Inferior parietal cortex (tissue), 1 donor: Measurements from ENCODE around the gene ABCA5.

Experiments used
- DNase-seq: peaks from one replicate; pipeline ENCODE4 v3.0.0-alpha.2; 2016; ENCODE audit errors: extremely low spot score

Gene ABCA5

DNA sequence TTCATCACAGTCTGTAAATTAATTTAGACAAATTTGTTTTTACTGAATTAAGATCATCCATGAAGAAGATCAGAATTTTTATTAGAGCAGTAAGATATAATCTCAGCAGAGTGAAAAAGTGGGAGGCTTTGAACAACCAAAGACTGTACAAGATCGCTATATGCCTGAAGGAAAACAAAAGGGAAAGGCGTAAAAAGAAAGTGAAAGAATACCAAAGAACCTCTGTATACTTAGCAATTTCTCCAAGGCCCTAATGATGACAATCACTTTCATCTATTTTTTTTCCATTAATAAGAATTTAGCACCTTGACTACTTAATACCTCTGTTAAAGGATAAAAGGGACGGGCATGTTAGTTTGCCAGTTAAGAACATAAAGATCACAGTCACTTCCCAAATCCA lies 59.7 kb downstream of the ABCA5 start:
- DNase-seq: no peak

DNA sequence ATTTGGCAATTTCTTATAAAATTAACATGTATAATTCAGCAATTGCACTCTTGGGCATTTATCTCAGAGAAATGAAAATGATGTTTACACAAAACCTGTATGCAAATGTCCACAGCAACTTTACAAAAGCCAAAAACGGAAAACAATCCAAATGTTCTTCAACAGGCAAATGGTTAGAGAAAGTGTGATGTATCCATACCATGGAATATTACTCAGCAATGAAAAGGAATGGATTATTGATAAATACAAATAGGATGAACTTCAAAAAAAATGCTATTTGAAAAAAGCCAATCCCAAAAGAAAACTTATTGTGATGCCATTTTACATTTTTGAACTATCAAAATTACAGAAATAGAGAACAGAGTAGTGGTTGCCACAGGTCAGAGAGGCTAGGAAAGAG lies 61.1 kb downstream of the ABCA5 start:
- no peak for DNase-seq

DNA sequence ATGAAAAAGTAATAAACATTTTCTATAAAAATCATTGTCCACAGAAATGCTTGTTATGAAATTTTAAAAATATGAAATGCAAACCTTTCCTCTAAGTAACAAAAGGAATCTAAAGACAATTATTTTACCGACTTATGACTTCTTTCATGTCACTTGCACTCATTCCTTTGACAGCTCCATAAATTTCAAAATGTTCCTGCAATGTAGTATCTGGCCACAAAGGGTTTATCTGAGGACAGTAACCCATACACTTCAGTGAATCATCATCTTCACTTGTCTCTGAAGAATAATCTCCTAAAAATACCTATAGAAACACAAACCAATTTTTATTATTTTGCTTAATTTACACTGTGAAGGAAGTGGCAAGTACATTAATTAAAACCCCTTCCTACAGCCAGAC lies 72.7 kb downstream of the ABCA5 start:
- no peak for DNase-seq

DNA sequence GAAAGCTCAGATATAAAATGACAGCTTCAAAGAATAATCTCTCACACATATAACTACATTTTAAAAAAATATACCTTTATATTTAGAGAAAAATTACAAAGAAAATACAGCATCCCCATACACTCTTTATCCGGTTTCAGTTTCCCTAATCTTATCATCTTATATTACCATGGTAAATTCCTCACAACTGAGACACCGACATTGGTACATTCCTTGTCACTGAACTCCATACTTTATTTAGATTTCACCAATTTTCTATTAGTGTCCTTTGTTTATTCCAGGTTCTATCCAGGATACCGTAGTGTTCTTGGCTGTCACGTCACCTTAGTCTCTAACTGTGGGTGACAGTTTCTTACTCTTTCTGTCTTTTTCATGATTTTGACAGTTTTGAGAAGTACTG lies 76.3 kb downstream of the ABCA5 start:
- DNase-seq: no peak

DNA sequence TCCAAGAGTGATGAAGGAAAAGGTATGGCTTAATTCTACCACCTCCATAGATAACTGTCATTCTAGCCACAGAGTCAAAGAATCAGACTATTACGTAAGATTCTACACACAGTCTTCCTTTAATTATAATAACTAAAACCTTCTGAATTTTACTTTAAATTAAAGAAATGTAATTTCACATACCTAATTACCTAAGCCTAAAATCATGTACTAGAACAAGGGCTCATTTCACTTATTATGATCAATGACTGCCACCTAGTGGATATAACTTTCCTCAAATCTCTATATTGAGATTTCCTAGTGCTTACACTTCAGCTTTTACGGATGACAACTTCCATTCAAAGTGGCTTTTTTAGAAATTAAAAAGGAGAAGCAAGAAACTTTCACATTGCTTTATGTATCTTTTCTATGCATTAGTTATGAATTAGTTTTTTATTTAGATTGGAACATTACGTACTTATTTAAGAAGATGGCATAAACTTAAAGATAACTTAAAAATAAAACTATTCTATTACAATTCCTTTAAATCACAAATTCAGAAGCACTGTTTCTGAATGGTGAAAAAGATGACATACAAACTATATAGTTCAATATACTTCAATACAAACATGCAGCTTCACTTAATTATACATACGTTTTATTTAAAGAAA lies 80.1 kb downstream of the ABCA5 start:
- DNase-seq: peak; percentile 88

DNA sequence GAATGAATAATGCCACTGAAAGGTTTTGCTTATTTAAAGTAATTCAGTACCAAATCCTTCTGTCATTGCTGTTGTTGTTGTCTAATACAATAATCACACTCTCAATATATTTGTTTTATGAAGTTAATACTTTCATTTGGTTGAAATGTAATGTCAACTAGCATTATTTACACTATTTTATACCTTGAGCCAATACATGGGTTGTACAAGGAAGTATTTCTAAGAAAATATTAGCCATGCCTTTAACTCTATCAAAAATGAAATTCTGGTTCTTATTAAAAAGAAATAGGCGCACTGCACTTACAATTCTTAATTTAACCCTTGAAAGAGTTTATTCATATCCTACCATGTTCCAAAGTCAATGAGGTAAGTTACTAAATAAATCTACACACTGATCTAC lies 80.7 kb downstream of the ABCA5 start:
- no peak for DNase-seq

DNA sequence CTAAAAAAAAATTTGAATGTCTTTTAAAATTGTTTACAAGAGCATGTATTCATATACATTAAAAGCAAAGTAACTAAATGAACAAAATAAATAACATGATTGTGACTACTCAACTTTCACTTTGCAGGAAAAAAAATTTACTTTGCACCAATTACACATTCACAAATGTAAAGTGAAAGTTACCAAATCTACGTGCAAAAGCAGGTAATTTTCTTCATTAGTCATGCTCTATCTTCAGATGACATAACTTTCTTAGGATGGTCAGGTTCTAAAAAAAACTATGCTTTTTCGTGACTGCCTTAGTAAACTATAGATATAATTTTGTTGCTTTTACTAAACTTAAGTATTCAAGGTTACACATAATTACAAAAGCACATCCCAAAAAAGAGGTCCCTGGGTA lies 81.3 kb downstream of the ABCA5 start:
- no peak for DNase-seq

DNA sequence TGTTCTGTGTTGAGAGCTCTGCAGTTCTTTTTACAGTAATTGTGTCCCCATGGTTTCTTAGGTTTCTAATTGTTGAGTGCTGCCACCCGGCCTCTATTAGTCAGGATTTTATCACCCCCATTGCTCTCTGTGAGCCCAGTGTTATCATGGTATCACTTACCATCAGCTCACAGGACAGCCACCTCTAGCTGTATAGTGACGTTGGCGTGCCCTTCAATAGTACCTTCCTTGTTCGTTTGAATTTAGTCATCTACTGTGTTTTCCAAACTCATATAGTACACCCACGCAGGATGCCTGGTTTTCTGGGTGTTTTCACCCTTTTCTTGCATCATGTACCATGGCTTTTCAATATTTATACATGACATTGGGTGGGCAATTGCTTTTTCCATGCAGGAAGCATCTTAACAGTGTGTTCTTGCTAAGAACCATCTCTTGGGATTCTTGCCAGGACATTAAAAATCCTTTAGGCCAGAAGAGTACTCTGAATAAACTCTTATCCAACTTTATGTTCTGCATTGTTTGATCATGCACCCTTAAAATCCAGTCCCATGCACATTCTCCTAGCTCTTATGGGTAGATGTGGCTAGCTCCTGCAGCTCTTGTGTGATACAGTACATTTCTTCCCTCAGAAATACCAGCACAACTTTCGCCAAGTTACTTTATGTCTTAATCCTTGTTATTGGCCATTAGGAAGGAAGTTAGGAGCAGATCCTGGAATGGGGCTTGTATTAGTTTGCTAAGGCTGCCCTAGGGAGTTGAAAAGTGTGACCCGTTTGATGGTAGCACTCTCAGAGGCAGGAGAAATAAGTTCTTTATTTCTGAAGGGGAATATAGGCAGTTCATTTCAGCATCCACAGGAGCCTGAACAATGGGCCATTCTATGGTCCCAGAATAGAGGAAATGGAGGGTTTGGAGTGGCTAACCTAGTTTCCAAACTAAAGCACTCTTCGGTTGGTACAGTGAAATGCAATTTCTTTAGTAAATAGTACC lies 87.0 kb downstream of the ABCA5 start:
- no peak for DNase-seq

DNA sequence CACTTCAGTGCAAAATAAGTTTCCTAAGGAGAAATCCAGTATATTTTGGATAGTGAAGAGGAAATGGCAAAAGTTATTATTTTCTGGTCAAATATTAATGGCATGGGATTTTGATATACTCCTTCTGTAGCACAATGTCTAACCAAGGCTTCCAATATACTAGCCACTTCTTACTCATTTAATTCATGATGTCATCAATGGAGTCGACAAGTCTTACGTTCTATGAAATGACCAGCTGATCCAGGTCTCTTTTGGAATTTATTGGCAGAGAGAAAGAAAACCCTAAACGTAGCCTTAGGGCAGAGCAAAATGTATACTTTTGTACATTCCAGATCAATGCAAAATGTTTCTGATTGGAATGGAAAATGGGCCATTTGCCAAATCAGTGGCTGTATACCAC lies 90.0 kb downstream of the ABCA5 start:
- no peak for DNase-seq

DNA sequence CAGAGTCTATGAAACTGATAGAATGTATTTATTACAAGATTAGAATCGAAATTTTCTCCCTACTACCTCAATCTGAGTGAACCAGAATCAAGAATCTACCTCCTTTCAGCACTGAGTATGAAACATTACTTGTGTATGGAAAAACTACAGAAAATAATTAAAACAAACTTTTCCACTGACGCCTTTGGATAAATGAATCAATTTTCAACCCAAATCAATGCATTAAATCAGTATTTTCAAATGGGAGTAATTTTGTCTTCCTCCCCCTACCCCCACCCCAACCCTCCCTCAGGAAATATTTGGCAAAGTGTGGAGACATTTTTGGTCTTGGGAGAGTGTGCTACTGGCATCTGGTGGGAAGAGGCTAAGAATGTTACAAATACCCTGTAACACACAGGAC lies 90.5 kb downstream of the ABCA5 start:
- DNase-seq: no peak

DNA sequence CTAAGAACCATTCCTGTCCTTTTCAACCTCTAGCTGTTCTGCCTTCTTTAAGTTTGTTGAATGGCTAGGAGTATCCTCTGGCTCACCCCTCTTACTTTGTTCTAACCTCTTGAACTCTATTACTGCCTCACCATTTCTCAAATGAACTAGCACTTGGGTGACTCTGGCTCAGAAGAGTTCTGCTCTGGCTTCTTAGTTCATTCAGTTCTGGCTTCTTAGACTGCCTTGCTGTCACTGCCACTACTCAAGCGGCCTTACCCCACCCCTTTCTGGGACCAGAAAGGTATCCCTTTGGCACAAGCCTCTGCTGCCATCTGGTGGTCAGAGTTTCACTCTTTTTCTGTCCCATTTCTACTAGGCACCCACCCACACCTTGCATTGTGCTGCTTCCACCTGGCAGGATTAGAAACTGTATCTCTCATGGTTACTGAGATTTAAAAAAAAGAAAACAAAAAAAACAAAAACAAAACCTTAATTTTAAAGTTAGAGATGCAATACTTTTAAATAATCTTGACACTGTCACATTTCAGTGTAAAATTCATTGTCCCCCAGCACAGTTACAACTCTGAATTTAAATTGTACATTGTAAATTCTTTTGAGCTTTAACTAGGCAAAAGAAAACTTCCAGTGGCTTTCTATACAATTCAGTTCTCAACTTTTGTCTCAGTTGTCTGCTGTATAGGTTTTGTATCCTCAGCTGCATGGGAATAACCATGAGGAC lies 91.4 kb downstream of the ABCA5 start:
- DNase-seq: peak; percentile 92

DNA sequence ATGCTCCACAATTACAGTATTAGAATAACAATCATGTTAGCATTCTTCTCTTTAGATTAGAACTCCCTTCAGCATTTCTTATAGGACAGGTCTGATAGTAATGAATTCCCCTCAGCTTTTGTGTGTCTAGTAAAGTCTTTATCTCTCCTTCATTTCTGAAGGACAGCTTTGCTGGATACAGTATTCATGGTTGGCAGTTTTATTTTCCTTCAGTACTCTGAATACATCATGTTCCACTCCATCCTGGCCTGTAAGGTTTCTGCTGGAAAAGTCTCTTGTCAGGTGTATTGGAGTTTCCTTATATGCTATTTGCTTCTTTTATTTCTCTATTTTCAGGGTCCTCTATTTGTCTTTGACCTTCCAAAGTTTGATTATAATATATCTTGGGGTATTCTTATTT lies 94.3 kb downstream of the ABCA5 start:
- DNase-seq: no peak

DNA sequence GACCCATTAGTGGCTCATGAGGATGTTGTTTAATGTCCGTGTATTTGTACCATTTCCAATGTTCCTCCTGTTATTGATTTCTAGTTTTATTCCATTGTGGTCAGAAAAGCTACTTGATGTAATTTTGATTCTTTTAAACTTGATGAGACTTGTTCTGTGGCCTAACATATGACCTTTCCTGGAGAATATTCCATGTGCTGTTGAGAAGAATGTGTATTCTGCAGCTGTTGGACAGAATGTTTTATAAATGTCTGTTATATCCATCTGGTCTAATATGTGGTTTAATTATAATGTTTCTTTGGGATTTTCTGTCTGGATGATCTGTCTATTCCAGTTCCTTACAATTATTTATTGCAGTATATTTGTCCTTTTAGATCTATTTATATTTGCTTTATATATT lies 95.4 kb downstream of the ABCA5 start:
- DNase-seq: no peak

DNA sequence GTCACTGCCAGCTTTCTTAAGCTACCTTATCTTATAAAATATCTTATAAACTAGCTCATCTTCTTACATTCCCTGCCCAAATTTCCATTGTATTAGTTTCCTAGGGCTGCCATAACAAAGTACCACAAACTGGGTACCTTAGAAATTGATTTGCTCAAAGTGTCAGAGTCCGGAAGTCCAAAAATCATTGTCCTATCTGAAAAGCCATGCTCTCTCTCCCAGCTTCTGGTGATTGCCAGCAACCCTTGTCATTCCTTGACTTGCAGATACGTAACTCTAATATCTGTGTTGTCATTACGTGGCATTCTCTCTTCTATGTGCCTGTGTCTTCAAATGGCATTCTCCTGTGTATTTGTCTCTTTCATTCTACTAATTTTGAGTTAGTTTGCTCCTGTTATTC lies 96.0 kb downstream of the ABCA5 start:
- DNase-seq: no peak

DNA sequence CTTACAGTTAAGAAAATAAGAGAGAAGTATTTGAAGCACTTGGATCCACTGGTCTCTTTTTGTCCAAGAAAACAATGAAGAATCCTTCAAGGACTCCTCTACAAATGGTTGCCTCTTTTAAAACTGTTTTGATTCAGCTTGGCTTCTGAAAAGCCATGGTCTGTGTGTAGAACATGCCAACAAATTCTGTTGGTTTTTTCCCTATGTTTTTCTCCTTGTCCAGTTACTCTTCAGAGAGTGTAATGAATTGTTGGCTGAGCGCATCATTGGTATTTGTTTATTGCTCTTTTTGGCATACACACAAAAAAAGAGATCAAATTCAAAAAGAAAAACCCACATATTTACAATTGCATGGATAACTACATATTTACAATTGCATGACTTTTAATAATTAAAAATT lies 98.4 kb downstream of the ABCA5 start, which contains the start of gene ABCA10:
Gene ABCA10, minus strand, starts transcription at position 249 of the 400 bp plus-strand sequence. CDS start 3,466 bp downstream, outside the sequence.
- no peak for DNase-seq

DNA sequence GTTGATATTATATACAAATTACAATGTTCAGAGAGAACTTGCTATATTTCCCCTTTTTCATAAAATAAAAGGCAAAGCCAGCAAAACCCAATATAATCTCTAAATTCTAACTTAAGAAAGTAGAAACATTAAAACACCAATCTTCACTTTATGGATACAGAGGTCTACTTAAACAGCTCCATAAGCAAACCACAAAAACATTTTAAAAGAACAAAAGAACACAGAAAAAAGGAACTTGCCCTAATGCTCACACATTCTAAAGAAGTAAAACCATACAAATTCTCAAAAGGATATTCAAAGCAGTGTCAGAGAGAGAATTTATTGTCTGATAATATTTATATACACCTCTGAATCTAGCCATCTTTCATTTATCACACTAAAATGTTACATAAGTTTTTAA lies 98.9 kb downstream of the ABCA5 start:
- DNase-seq: no peak

DNA sequence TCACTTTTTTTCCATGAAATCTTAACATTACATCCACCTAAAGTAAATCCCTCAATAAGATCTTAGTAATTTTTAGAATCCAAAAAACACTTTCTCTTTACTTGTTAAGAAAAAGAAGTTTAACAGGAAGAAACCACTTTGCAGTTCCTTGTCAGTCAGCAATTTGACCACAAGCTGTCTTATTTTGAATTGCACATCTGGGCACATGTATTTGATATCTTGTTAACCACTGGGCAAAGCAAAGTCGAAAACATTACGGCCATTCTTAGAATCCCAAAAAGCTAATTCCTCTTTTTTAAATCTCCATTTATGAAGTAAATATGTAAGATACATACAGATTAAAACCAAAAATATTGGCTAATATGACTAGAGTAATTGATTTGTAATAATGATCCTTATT lies 99.4 kb downstream of the ABCA5 start:
- no peak for DNase-seq

DNA sequence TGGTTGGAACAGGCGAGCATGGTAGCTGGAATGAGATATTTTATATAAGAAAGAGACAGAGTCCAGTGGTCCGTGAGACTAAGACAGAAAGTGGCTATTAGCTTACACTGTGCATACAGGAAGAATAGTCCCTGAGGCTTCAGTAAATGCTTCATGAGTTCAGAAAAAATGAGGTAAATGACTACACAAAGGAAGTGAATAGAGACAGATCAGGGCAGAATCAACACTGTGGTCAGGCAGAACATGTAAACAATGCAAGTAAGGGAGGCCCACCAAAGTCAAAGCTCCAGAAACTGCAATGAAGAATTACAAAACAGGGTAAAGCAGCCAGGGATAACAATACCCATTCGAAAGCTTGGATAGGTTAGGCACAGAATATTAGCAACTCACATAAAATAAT lies 103.1 kb downstream of the ABCA5 start:
- no peak for DNase-seq

DNA sequence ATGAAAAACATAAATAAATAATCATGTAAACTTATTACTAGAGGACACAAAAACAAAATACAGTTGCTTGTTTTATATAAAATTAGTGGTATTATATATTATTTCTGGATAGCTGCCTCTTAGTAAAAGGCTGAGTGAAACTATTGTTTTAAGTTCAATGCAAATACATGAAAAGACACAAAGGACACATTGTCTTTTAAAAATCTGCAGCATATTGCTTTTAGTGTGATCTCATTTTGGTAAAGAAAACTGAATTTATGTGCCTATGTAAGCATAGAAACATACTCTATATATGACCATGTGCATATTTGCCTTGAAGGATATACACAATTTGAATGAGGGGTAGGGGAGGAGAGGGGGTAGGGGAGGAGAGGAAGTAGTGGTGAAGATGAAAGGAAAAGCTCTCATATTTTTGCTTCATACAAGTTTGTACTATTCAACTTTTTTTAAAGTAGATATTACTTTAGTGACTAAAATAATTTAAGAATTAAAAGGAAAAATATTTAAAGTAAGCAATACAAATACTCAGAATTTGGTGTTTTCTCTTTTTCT lies 104.2 kb downstream of the ABCA5 start:
- no peak for DNase-seq

DNA sequence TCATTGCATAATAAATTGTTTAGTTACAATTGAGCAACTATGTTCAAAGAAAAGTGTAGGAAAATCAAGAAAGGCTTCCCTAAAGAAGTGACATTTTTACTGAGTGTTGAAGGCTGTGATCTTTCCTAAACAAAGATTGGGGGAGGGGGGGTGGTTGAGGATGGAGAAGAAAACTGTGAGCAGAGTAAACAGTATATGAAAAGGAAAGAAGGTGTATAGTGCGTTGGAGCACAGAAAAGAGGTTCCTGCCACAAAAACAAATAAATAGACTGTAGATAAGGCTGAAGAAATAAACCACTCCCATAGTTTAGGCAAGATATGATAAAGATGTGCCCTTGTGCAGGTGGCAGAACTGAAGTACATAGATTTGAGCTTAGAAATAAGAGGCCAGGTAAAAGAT lies 106.8 kb downstream of the ABCA5 start:
- no peak for DNase-seq

DNA sequence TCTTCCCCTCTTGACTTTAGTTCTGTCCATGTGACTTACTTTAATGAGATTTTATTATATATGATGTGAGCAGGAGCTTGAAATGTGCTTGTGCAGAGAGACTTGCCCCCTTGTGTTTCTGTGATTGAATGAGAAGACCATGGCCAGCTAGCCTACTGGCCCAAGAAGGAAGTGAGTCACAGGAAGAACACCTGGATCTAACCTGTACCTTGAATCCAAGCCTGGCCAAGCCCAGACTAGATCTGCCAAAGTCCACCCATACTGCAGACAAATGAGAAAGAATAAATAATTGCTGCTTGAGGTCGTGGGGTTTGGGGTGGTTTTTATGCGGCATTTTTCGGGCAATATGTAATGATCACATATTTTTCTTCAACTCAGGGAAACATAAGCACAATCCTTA lies 107.9 kb downstream of the ABCA5 start:
- no peak for DNase-seq
